GM12892 (cell line): ENCODE data around the gene CDK11B. TPM values are rescaled to one million over a fixed set of nuclear protein-coding genes. Genes with fewer than 3 reads are reported as not detected.
A peak's percentile ranks its signal among the peaks of the same experiment; 100 is the strongest.
"Not testable (repeated sequence)": the region's sequence is repeated elsewhere in the genome, so short reads cannot be mapped to it uniquely, and the experiment has no call there.

ENCODE experiments used
- DNase-seq: peaks from one replicate; pipeline ENCODE4 v3.0.0; 2011; ENCODE audit not compliant: insufficient read length
- FAIRE-seq: peaks from 2 replicates; lab custom pipeline; 2011; peaks lifted over from hg19 to GRCh38; lab: Jason Lieb, UNC
- POLR2A ChIP-seq: IDR thresholded peaks from 2 replicates; pipeline ENCODE4 v1.6.1; 2011; ENCODE audit warnings: low read depth, low read length, control low read depth
- POLR2AphosphoS5 ChIP-seq: IDR thresholded peaks from 2 replicates; pipeline ENCODE4 v1.6.1; 2011; ENCODE audit warnings: low read depth, low read length, control low read depth
- TAF1 ChIP-seq: IDR thresholded peaks from 2 replicates; pipeline ENCODE4 v1.6.1; 2011; ENCODE audit warnings: low read depth, mild to moderate bottlenecking, control low read depth, low read length, borderline replicate concordance
- polyA plus RNA-seq: library from polyadenylated mRNA; unstranded; fragments of >200 nt; gene quantifications from one replicate; pipeline ENCODE4 v1.2.1, GENCODE V29; 2012; ENCODE audit warnings: missing spikeins, inconsistent platforms; ENCODE audit not compliant: missing spikeins

CDK11B gene
- polyA plus RNA-seq, result 18.3 TPM

GRCh38 chr1:1658583-1659549 lies at the start of gene CDK11B:
CDK11B (minus strand) TSS chr1:1659004; CDS start chr1:1657485, 1,519 bp downstream.
- peak; percentile 83 for DNase-seq
- TF ChIP-seq POLR2A, result peak; percentile 49; the same call in 1 of the 2 replicates
- TF ChIP-seq POLR2AphosphoS5, result 0 out of 2 replicates have a peak, but pooled peaks have one; percentile 42
- FAIRE-seq, result peak; percentile 95

DNA sequence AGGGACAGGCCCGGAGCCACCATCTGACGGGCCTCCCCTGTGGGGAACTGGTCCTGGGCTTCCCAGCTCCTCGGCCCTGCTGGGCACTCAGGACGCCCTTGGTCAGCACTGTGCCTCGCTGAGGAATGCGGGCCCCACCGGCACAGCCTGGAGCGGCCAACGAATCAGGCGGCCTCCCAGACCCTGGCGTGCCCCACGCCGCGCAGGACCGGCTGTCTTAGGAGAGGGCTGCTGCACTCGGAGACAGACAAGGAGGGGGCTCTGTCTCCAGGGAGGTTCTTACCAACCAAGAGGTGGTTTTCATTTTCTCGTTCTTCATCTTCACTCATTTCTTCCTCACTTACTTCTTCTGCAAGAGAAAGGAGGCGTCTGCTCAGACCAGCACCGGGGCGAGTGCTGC lies 49.1 kb upstream of the CDK11B start:
- not testable (repeated sequence) for FAIRE-seq, DNase-seq

- DNase-seq, FAIRE-seq: not testable (repeated sequence)
Measured at GRCh38 chr1:1707241-1707640, 48.4 kb upstream of the CDK11B start.

GRCh38 chr1:1705623-1706022 lies 46.8 kb upstream of the CDK11B start:
- not testable (repeated sequence) for FAIRE-seq, DNase-seq

- not testable (repeated sequence) for DNase-seq, FAIRE-seq
Measured at GRCh38 chr1:1704284-1704957, 45.6 kb upstream of the CDK11B start.

DNA sequence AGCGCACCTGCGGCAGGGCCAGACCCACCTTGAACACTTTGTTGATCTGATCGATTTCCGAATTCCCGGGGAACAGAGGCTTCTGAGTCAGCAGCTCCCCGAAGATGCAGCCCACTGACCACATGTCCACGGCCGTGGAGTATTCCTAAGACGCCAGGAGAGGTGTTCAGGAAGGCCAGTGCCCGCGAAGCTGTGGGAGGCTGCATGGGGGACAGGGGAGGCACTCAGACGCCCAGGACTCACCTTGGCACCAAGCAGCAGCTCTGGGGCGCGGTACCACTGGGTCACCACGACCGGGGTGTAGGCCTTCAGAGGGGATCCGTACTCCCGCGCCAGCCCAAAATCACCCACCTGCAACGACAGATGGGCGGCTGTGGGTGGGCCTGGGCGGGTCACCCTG lies 45.0 kb upstream of the CDK11B start:
- no peak for DNase-seq
- TF ChIP-seq TAF1 (no peak), POLR2AphosphoS5 (no peak), POLR2A (no peak)
- FAIRE-seq, result no peak

- not testable (repeated sequence) for FAIRE-seq, DNase-seq
Measured at GRCh38 chr1:1702506-1702905, 43.7 kb upstream of the CDK11B start.

DNA sequence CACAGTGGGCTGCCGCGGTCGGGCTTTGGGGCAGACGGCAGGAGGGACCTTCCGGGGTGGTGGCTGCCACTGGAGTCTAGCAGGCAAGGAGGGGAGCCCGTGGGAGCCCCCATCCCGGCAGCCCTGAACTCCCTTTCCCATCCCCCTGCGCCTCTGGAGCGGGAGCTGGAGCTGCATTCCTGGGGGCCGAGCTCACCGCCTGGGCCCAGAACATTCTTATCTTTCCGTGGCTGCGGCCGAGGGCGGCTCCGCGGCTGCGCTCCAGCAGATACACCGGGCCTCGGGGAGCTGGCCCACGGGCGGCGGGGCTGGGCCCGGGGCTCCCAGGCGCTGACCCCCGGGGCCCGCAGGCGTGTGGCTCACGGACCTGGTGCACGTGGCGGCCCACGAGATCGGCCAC lies 41.8 kb upstream of the CDK11B start:
- DNase-seq, FAIRE-seq: not testable (repeated sequence)

DNA sequence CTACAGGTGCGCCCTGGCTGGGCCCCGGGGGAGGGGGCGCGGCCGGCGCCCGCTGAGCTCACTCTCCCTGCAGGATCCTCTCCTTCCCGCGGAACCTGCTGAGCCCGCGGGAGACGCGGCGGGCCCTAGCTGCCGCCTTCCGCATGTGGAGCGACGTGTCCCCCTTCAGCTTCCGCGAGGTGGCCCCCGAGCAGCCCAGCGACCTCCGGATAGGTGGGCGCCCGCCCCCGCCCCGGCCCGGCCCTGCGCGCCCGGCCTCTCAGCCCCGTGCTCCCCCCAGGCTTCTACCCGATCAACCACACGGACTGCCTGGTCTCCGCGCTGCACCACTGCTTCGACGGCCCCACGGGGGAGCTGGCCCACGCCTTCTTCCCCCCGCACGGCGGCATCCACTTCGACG lies 41.3 kb upstream of the CDK11B start:
- FAIRE-seq, DNase-seq: not testable (repeated sequence)

DNA sequence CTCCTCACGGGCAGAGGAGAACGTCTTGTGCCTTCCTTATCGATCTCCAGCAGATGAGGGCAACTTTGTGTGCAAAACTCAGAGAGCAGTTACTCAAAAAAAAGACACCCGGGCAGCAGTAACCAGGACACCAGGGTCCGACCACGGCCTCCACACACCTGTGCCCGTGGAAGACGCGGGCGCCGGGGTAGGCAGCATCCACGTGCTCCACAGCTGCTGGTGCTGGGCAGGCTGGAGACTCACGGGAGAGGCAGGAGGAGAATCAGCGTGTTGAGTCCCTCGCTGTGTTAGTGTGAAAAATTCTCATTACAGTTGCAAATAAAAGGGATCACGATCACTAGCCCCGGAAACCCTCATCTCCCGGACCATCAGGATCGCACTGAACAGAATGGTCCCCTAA lies 40.3 kb upstream of the CDK11B start:
- DNase-seq, FAIRE-seq: not testable (repeated sequence)

GRCh38 chr1:1697358-1698183 lies 38.8 kb upstream of the CDK11B start:
- DNase-seq, result peak; percentile 0
- not testable (repeated sequence) for FAIRE-seq

DNA sequence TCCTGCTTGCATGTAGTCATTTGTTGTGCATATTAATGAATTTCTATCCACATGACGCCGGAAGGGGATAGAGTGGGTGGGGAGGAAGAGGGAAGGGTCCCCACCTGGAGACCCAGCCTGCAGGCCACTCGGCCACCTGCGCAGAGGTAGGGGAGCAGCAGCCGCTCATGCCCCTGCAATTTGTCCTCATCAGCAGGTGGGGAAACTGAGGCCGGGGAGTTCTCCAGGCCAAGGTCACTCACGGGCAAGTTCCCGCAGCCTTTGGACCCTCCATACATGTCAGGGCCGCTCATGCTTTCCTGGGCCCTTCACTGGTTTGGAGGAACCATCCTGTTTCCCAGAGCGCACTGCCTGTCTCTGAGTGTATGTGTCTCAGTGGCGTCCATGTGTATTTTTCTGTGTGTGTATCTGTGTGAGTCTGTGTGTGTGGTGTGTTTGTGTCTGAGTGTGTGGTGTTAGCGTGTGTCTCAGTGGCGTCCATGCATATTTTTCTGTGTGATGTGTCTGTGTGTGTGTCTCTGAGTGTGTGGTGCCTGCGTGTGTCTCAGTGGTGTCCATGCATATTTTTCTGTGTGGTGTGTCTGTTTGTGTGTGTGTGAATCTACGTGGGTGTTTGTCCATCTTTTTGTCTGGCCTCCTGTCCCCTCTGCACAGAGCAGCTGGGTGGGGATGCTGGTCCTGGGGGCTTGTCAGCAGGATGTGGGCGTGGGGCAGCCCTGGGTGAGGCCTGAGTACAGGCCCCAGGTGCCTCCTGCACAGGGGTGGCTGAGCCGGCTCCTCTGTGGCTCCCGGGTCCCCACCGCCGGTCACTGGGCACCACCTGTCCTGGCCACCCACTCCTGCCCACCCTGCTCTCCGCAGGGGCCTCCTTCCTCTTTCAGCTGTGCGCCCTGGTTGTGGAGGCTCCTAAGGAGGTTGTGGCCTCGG lies 37.9 kb upstream of the CDK11B start:
- not testable (repeated sequence) for DNase-seq
- peak; percentile 40 for FAIRE-seq

DNA sequence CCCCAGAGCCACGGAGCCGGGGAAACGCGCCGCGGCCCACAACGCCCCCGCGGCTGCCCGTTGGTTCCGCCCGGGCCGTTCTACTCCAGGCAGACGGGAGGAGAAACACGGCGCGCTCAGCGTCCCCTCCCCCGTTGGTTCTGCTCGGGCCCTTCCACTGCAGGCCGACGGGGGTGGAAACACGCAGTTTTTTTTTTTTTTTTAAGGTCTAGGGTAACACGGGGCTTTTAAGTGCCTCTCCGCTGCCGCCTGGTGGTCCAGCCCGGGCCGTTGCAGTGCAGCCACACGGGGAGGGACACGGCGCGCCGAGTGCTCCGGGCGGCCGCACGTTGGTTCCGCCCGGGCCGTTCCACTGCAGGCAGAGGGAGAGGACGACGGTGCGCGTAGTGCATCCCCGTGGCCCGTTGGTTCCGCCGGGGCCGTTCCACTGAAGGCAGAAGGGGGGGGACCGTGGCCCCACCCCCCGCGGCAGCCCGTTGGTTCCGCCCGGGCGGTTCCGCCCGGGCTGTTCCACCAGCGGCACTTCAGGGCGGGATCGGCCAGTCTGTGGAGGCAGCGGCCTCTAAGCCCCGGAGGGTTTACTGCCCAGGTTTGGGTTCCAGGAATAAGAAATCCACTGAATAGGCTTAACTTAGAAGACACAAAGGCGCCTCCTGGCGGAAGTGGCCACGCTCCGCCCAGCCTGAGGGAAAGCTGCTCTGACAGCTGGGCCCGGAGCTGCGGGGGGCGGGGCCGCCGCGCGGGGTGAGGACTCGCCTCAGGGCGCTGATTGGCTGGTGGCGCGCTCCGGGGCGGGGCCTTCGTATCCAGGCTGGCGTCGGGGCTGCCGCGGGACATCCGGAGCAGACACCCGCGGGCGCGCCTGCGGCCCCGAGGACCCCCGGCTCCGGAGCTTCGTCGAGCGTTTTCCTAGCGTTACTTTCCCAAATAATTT lies 34.2 kb upstream of the CDK11B start, which contains the start of gene SLC35E2B:
TSS of gene SLC35E2B (minus strand) at position 82 of the 934 bp plus-strand sequence. CDS start 16,096 bp downstream, outside the sequence.
- not testable (repeated sequence) for DNase-seq
- FAIRE-seq, result peak; percentile 99

- not testable (repeated sequence) for DNase-seq, FAIRE-seq
Measured at GRCh38 chr1:1692324-1692713, 33.5 kb upstream of the CDK11B start.

DNA sequence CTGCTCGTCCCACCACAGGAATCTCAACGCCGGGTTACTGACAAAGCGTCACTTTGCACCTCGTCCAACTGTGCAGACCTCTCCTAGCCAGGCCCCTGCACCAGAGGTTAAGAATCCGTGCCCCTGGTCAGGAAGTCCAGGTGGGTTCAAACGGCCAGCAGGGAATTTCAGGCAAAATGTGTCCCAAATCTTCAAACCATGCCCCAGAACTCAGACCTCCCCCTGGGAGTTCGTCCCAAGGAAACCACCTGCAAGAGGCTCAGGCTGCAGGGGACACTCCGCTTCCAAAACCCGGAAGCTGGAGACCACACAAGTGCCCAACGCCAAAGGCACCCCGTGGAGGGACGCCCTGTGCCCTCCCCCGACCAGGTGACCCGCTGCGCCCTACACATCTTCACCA lies 32.6 kb upstream of the CDK11B start:
- peak; percentile 64 for FAIRE-seq

GRCh38 chr1:1689526-1689925 lies 30.7 kb upstream of the CDK11B start:
- not testable (repeated sequence) for FAIRE-seq, DNase-seq

More for the DNA sequence above, 32.6 kb upstream of the CDK11B start:
- not testable (repeated sequence) for DNase-seq
